IPS DF 19.7 (cell line): ENCODE data around the gene BAZ1B.
"Not testable (repeated sequence)": the region's sequence is repeated elsewhere in the genome, so short reads cannot be mapped to it uniquely, and the experiment has no call there.

ENCODE experiments used
- DNase-seq: peaks from one replicate; pipeline ENCODE4 v3.0.0-alpha.2; 2013; ENCODE audit warnings: low read depth, low spot score

Gene BAZ1B

DNA sequence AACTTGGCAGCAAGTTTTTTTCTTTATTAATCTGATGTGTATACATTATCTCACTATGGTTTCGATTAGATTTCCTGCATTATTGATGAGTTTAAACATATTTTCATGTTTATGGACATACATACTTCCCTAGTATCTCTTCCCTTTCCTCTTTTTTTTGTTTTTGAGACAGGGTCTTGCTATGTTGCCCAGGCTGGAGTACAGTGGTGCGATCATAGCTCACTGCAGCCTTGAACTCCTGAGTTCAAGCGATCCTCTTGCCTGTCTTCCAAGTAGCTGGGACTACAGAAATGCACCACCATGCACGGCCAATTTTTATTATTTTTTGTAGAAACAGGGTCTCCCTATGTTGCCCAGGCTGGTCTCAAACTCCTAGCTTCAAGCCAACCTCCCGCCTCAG is 18.9 kb downstream of the BAZ1B start:
- no peak for DNase-seq

GRCh38 chr7:73496626-73497025 is 25.5 kb downstream of the BAZ1B start:
- no peak for DNase-seq

DNA sequence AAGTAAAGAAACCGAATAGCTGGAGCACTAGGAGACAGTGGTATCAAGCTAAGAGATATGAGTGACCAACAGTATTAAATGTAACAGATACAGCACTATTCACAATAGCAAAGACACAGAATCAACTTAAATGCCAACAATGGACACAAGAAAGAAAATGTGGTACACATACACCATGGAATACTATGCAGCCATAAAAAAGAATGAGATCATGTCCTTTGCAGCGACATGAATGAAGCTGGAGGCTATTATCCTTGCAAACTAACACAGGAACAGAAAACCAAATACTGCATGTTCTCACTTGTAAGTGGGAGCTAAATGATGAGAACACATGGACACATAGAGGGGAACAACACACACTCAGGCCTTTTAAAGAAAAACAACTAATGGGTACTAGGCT is 26.6 kb downstream of the BAZ1B start:
- not testable (repeated sequence) for DNase-seq

- no peak for DNase-seq
Observed at GRCh38 chr7:73489976-73490375, 32.1 kb downstream of the BAZ1B start.

DNA sequence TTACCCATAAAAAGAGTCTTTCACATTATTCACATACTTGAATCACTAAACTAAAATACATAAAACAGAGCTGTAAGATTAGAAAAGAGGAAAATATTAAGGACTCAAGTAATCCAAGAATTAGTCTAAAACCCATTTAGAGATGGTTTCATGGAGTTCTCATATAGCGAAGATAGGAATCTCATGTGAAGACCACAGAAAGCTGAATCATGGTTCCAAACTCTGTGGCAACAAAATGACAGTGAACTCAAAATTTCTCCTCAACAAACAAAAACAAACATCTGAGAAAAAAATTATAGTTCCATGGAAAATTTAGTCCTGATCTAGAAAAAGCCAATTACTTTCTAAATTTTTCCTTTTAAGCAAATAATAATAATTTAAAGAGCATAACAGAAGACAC is 34.6 kb downstream of the BAZ1B start:
- DNase-seq, result no peak

DNA sequence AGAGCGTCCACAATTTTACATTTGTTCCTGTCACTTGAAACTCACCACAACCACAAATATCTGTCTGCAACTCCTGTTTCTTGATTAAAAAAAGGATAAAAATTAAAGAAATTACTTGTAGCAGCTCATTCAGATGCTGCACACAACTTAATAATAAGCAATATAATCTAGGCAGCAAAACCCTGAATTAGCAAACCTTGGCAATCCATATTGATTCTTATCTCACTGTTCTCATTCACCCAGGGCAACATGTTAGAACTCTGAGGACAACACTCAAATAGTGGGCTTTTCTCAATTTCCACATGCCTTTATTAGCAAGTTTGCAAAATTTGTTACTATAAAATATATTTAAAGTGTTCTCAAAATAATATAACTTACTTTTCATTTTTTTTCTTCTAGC is 38.9 kb downstream of the BAZ1B start:
- no peak for DNase-seq

GRCh38 chr7:73482746-73483145 is 39.3 kb downstream of the BAZ1B start:
- DNase-seq, result no peak

GRCh38 chr7:73481521-73481920 is 40.6 kb downstream of the BAZ1B start:
- DNase-seq, result not testable (repeated sequence)

DNA sequence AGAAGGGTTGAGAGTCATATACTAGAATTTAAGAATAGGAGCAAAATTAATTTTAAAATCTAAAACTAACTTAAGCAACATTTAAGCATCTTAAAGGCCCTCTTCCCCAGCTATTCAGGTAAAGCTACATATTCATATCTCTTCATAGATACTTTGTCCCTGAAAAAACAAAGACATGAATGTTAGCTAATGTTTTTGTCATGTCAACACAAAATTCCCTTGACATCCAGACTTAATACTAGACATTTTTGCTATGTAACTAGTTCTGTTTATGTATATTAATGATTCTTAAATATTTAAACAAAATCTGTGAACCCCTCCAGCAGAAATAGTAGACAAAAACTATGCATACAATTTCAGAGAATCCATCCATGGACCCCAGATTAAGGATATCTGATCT is 43.5 kb downstream of the BAZ1B start:
- DNase-seq, result no peak

DNA sequence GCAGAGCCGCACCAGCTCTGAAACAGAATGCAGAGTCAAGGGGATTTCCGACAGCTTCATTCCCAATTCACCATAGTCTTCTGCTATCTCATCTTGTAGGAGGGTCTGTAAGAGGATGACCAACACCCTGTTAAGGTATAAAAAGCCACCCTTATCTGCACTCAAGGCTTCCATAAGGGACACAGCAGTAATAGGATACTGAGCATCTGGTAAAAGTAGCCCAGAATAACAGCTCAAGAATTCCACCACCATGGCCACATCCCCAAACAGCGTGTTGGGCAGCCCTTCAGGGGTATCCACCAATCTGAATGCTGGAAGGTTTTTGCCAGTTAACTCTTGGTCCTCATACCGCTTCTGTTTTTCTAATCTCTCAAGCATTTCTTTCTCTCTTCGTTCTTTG is 44.7 kb downstream of the BAZ1B start:
- DNase-seq, result no peak

- no peak for DNase-seq
Observed at GRCh38 chr7:73470208-73470607, 51.9 kb downstream of the BAZ1B start.

DNA sequence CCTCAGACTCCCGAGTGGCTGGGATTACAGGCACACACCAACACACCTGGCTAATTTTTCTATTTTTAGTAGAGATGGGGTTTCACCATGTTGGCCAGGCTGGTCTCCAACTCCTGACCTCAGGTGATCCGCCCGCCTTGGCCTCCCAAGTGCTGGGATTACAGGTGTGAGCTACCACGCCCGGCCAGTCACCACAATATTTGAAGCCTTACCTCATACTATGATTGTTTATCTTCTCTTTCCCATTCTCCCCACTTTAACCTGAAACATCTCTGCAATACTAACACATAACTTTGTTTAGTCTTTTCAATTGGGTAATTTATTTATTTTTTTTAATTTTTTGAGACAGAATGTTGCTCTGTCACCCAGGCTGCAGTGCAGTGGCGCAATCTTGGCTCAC is 55.0 kb downstream of the BAZ1B start:
- not testable (repeated sequence) for DNase-seq

DNA sequence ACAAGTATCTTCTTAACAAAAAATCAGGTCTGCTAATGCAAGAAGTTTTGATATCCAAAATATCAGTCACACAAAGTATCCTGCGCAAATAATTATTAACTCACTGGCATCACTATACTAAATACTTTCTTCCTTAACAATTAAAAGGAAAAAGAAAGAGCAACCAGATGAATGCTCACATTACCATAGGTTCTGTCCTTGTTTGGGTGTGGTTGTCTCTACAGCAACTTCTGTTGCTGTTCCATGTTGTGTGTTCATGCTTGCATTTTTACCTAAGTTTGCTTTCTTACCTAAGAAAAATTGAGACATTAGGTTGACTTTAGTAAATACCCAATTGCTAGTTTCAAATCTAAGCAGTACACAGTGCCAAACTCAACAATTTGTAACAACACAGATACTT is 56.0 kb downstream of the BAZ1B start:
- DNase-seq, result no peak

DNA sequence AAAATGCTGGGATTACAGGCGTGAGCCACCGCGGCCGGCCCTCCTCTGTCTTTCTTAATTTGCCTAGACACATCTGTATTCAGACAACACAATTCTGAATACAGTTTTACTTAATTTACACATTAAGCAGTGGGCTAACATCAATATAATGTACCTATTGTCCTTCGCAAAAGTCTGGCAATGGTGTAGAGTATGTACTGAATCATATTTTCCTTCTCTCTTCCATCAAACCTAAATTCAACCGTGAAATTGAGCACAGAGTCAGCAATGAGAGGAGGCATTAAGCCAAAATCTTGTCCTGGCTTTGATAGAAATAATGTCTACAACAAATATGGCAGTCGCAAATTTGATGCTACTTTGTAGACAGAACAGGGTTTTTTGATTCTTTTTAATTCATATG is 58.1 kb downstream of the BAZ1B start:
- DNase-seq, result no peak

- DNase-seq, result no peak
Observed at GRCh38 chr7:73463260-73463659, 58.8 kb downstream of the BAZ1B start.

GRCh38 chr7:73461782-73462285 is 60.3 kb downstream of the BAZ1B start:
- no peak for DNase-seq

- DNase-seq, result no peak
Observed at GRCh38 chr7:73454424-73454823, 67.7 kb downstream of the BAZ1B start.

GRCh38 chr7:73452999-73453635 is 69.0 kb downstream of the BAZ1B start:
- DNase-seq, result no peak

DNA sequence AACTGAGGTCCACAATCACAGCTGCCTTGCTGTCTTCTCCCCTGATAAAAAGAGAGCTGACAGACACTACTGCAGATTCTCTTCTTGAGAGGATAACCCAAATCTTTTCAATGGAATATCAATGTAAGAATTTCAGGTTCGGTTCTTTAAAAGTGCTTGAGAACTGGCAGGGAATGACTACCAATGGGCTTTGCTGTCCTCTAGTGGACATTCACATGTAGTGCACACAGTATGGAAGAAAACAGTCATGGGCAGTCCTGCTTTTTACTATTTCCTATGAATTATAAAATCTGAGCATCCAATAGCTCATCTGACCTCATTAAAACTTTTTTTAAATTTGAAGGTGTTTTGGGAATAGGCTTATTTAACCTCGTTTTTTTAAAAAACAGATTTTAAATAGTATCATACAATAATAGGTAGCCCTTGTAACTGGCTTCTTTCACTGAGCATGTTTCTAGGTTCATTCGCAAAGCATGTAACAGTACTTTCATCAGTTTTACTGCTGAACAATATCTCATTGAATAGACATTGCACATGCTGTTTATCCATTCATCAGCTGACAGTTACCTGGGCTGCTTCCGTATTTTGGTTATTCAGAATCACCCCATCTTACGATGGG is 70.2 kb downstream of the BAZ1B start:
- DNase-seq, result no peak

DNA sequence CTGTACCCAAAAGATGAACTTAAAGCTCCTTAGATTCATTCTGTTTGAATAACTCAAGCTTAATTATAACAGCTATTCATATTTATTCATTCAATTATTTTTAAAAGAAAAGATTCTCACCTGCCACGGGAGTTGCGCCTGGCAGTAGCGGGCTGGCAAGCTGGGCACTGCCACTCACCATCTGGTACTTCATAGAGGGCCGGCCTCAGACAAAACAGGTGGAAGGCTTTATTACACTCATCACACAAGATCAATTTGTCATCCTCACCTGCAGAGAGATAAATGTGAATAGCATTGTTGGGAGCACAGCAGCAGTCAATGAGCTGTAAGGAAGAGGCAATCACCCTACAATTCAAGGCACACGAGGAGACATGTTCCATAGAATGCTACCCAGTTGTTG is 72.7 kb downstream of the BAZ1B start:
- no peak for DNase-seq

- no peak for DNase-seq
Observed at GRCh38 chr7:73448609-73449008, 73.5 kb downstream of the BAZ1B start.

GRCh38 chr7:73447121-73447733 is 74.9 kb downstream of the BAZ1B start:
- DNase-seq, result no peak

- no peak for DNase-seq
Observed at GRCh38 chr7:73446682-73447081, 75.4 kb downstream of the BAZ1B start.
